CD4-positive, alpha-beta T cell treated with Interferon alpha-2 for 1 hour (primary cell): ENCODE measurements around the gene TPCN1.
A peak's percentile ranks its signal among the peaks of the same experiment; 100 is the strongest.

Experiments
- DNase-seq, 2 donors: peaks; one replicate each; pipeline ENCODE4 v3.0.0-alpha.2; 2020 to 2022

The TPCN1 gene

GRCh38 chr12:113242560-113242959, 21.3 kb downstream of the TPCN1 start:
- DNase-seq: no peak

- no peak for DNase-seq
Measured at GRCh38 chr12:113244047-113244460, 22.8 kb downstream of the TPCN1 start.

GRCh38 chr12:113244478-113244958, 23.3 kb downstream of the TPCN1 start:
- DNase-seq: no peak

- no peak for DNase-seq
Measured at GRCh38 chr12:113245695-113246477, 24.6 kb downstream of the TPCN1 start.

GRCh38 chr12:113246478-113247122, 25.3 kb downstream of the TPCN1 start:
- no peak for DNase-seq

- no peak for DNase-seq
Measured at GRCh38 chr12:113247123-113248050, 26.1 kb downstream of the TPCN1 start.

GRCh38 chr12:113248051-113248825, 27.0 kb downstream of the TPCN1 start:
- no peak for DNase-seq

GRCh38 chr12:113248842-113249435, 27.7 kb downstream of the TPCN1 start:
- no peak for DNase-seq

- no peak for DNase-seq
Measured at GRCh38 chr12:113249546-113249945, 28.3 kb downstream of the TPCN1 start.

- DNase-seq: no peak
Measured at GRCh38 chr12:113250045-113250444, 28.8 kb downstream of the TPCN1 start.

- no peak for DNase-seq
Measured at GRCh38 chr12:113251404-113252070, 30.3 kb downstream of the TPCN1 start.

- no peak for DNase-seq
Measured at GRCh38 chr12:113252494-113252893, 31.2 kb downstream of the TPCN1 start.

GRCh38 chr12:113253532-113254285, 32.4 kb downstream of the TPCN1 start:
- no peak for DNase-seq

- no peak for DNase-seq
Measured at GRCh38 chr12:113254298-113254697, 33.0 kb downstream of the TPCN1 start.

GRCh38 chr12:113257564-113257963, 36.3 kb downstream of the TPCN1 start:
- no peak for DNase-seq

- no peak for DNase-seq
Measured at GRCh38 chr12:113260127-113260526, 38.9 kb downstream of the TPCN1 start.

GRCh38 chr12:113260636-113261300, 39.5 kb downstream of the TPCN1 start:
- DNase-seq: no peak

GRCh38 chr12:113261847-113262470, 40.7 kb downstream of the TPCN1 start:
- DNase-seq: peak; percentile 17 to 35

GRCh38 chr12:113262710-113263109, 41.4 kb downstream of the TPCN1 start:
- DNase-seq: no peak
